Measurements from ENCODE around the gene LCMT1.

LCMT1 gene

GRCh38 chr16:25155553-25156460, 44.3 kb downstream of the LCMT1 start:
- Histone ChIP-seq H2AFZ (ENCODE audit: insufficient read depth, low read length, poor library complexity) (no peak overlapping the region), H3K79me1 (ENCODE audit: low read length) (peaks cover 2% of the 10 kb centered on the region), H3K4me2 (ENCODE audit: low read length) (no peak overlapping the region), H3K9ac (ENCODE audit: low read length) (no peak overlapping the region), H3K4me1 (ENCODE audit: control insufficient read depth in 1 of 2, insufficient read depth in 2 of 2, low read length in 2 of 2) (peaks cover 4 to 14% of the 10 kb centered on the region in 2 experiments), H3K4ac (ENCODE audit: low read depth, low read length) (no peak overlapping the region), H3K14ac (ENCODE audit: low read length) (no peak overlapping the region), H3K9me3 (ENCODE audit: insufficient read depth, low read depth, low read length) (no peaks in the 10 kb centered on the region), H3K4me3 (ENCODE audit: low read depth, low read length) (no peak overlapping the region), H2BK120ac (ENCODE audit: insufficient read depth, low read length, poor library complexity) (no peak overlapping the region), H3K27me3 (ENCODE audit: insufficient read depth, low read length) (no peaks in the 10 kb centered on the region), H3K23ac (ENCODE audit: low read length) (peak overlapping the region; percentile 50), H4K12ac (ENCODE audit: low read depth, low read length) (no peak overlapping the region), H2AK5ac (ENCODE audit: low read length) (no peak overlapping the region), H2BK5ac (ENCODE audit: low read depth, low read length, poor library complexity) (no peak overlapping the region), H2BK12ac (ENCODE audit: low read length) (peak overlapping the region; percentile 65), H4K8ac (ENCODE audit: low read depth, low read length) (no peak overlapping the region), H3K18ac (ENCODE audit: low read length) (no peak overlapping the region), H3K79me2 (ENCODE audit: control insufficient read depth, insufficient read depth, low read length, poor library complexity) (no peaks in the 10 kb centered on the region), H3K36me3 (ENCODE audit: control insufficient read depth in 1 of 2, insufficient read depth in 2 of 2, low read length in 2 of 2) (peaks cover 4 to 19% of the 10 kb centered on the region in 2 experiments), H3K27ac (ENCODE audit: low read depth, low read length) (no peak overlapping the region), H4K91ac (ENCODE audit: low read depth, low read length) (no peak overlapping the region)
- no peak for DNase-seq
- WGBS (ENCODE audit: extremely low coverage, insufficient coverage, insufficient read length): no CpG with 5 or more reads among the region's 13 CpGs

GRCh38 chr16:25157271-25157875, 45.8 kb downstream of the LCMT1 start:
- no peaks in the 10 kb centered on the region for H3K27me3 ChIP-seq (ENCODE audit: insufficient read depth, low read length)
- H4K8ac ChIP-seq (ENCODE audit: low read depth, low read length): no peak overlapping the region
- H3K4me3 ChIP-seq (ENCODE audit: low read depth, low read length): no peak overlapping the region
- H3K18ac ChIP-seq (ENCODE audit: low read length): no peak overlapping the region
- peaks cover 9 to 21% of the 10 kb centered on the region in 2 experiments for H3K36me3 ChIP-seq (ENCODE audit: control insufficient read depth in 1 of 2, insufficient read depth in 2 of 2, low read length in 2 of 2)
- H4K91ac ChIP-seq (ENCODE audit: low read depth, low read length): no peak overlapping the region
- H2BK5ac ChIP-seq (ENCODE audit: low read depth, low read length, poor library complexity): no peak overlapping the region
- no peak overlapping the region for H2BK12ac ChIP-seq (ENCODE audit: low read length)
- no peak overlapping the region for H3K23ac ChIP-seq (ENCODE audit: low read length)
- no peak overlapping the region for H3K9ac ChIP-seq (ENCODE audit: low read length)
- H3K14ac ChIP-seq (ENCODE audit: low read length): no peak overlapping the region
- H2AFZ ChIP-seq (ENCODE audit: insufficient read depth, low read length, poor library complexity): no peak overlapping the region
- no CpG with 5 or more reads among the region's 8 CpGs for WGBS (ENCODE audit: extremely low coverage, insufficient coverage, insufficient read length)
- no peak overlapping the region for H3K27ac ChIP-seq (ENCODE audit: low read depth, low read length)
- H2BK120ac ChIP-seq (ENCODE audit: insufficient read depth, low read length, poor library complexity): no peak overlapping the region
- H3K4me1 ChIP-seq (ENCODE audit: control insufficient read depth in 1 of 2, insufficient read depth in 2 of 2, low read length in 2 of 2): peaks cover 0 to 5% of the 10 kb centered on the region in 2 experiments
- no peak overlapping the region for H4K12ac ChIP-seq (ENCODE audit: low read depth, low read length)
- H3K9me3 ChIP-seq (ENCODE audit: insufficient read depth, low read depth, low read length): no peaks in the 10 kb centered on the region
- no peaks in the 10 kb centered on the region for H3K79me2 ChIP-seq (ENCODE audit: control insufficient read depth, insufficient read depth, low read length, poor library complexity)
- DNase-seq: no peak
- peaks cover 2% of the 10 kb centered on the region for H3K79me1 ChIP-seq (ENCODE audit: low read length)
- H2AK5ac ChIP-seq (ENCODE audit: low read length): no peak overlapping the region
- no peak overlapping the region for H3K4me2 ChIP-seq (ENCODE audit: low read length)
- no peak overlapping the region for H3K4ac ChIP-seq (ENCODE audit: low read depth, low read length)

- no peak overlapping the region for H3K4ac ChIP-seq (ENCODE audit: low read depth, low read length)
- no peak overlapping the region for H3K4me2 ChIP-seq (ENCODE audit: low read length)
- H4K91ac ChIP-seq (ENCODE audit: low read depth, low read length): no peak overlapping the region
- H4K8ac ChIP-seq (ENCODE audit: low read depth, low read length): no peak overlapping the region
- no CpG with 5 or more reads among the region's 5 CpGs for WGBS (ENCODE audit: extremely low coverage, insufficient coverage, insufficient read length)
- no peak overlapping the region for H3K14ac ChIP-seq (ENCODE audit: low read length)
- no peaks in the 10 kb centered on the region for H3K9me3 ChIP-seq (ENCODE audit: insufficient read depth, low read depth, low read length)
- H3K79me1 ChIP-seq (ENCODE audit: low read length): no peaks in the 10 kb centered on the region
- H3K27ac ChIP-seq (ENCODE audit: low read depth, low read length): no peak overlapping the region
- no peak overlapping the region for H2AFZ ChIP-seq (ENCODE audit: insufficient read depth, low read length, poor library complexity)
- peaks cover 12 to 21% of the 10 kb centered on the region in 2 experiments for H3K36me3 ChIP-seq (ENCODE audit: control insufficient read depth in 1 of 2, insufficient read depth in 2 of 2, low read length in 2 of 2)
- no peak for DNase-seq
- H3K4me1 ChIP-seq (ENCODE audit: control insufficient read depth in 1 of 2, insufficient read depth in 2 of 2, low read length in 2 of 2): no peaks in the 10 kb centered on the region
- H2BK120ac ChIP-seq (ENCODE audit: insufficient read depth, low read length, poor library complexity): no peak overlapping the region
- no peak overlapping the region for H3K18ac ChIP-seq (ENCODE audit: low read length)
- H2AK5ac ChIP-seq (ENCODE audit: low read length): no peak overlapping the region
- no peaks in the 10 kb centered on the region for H3K79me2 ChIP-seq (ENCODE audit: control insufficient read depth, insufficient read depth, low read length, poor library complexity)
- no peak overlapping the region for H2BK5ac ChIP-seq (ENCODE audit: low read depth, low read length, poor library complexity)
- H3K4me3 ChIP-seq (ENCODE audit: low read depth, low read length): no peak overlapping the region
- no peak overlapping the region for H3K9ac ChIP-seq (ENCODE audit: low read length)
- no peak overlapping the region for H2BK12ac ChIP-seq (ENCODE audit: low read length)
- H3K23ac ChIP-seq (ENCODE audit: low read length): no peak overlapping the region
- no peaks in the 10 kb centered on the region for H3K27me3 ChIP-seq (ENCODE audit: insufficient read depth, low read length)
- H4K12ac ChIP-seq (ENCODE audit: low read depth, low read length): no peak overlapping the region
Measured at GRCh38 chr16:25158401-25158800, 46.9 kb downstream of the LCMT1 start.

- Histone ChIP-seq H2BK120ac (ENCODE audit: insufficient read depth, low read length, poor library complexity) (no peak overlapping the region), H3K9ac (ENCODE audit: low read length) (no peak overlapping the region), H2BK5ac (ENCODE audit: low read depth, low read length, poor library complexity) (no peak overlapping the region), H3K18ac (ENCODE audit: low read length) (no peak overlapping the region), H2BK12ac (ENCODE audit: low read length) (no peak overlapping the region), H3K4ac (ENCODE audit: low read depth, low read length) (no peak overlapping the region), H3K9me3 (ENCODE audit: insufficient read depth, low read depth, low read length) (no peaks in the 10 kb centered on the region), H3K79me2 (ENCODE audit: control insufficient read depth, insufficient read depth, low read length, poor library complexity) (no peaks in the 10 kb centered on the region), H3K4me2 (ENCODE audit: low read length) (no peak overlapping the region), H3K23ac (ENCODE audit: low read length) (no peak overlapping the region), H2AK5ac (ENCODE audit: low read length) (no peak overlapping the region), H3K27me3 (ENCODE audit: insufficient read depth, low read length) (no peaks in the 10 kb centered on the region), H4K12ac (ENCODE audit: low read depth, low read length) (no peak overlapping the region), H3K36me3 (ENCODE audit: control insufficient read depth in 1 of 2, insufficient read depth in 2 of 2, low read length in 2 of 2) (peaks cover 27 to 37% of the 10 kb centered on the region in 2 experiments), H3K4me1 (ENCODE audit: control insufficient read depth in 1 of 2, insufficient read depth in 2 of 2, low read length in 2 of 2) (no peaks in the 10 kb centered on the region), H3K27ac (ENCODE audit: low read depth, low read length) (no peak overlapping the region), H3K4me3 (ENCODE audit: low read depth, low read length) (no peak overlapping the region), H3K14ac (ENCODE audit: low read length) (no peak overlapping the region), H2AFZ (ENCODE audit: insufficient read depth, low read length, poor library complexity) (no peak overlapping the region), H4K91ac (ENCODE audit: low read depth, low read length) (no peak overlapping the region), H3K79me1 (ENCODE audit: low read length) (no peaks in the 10 kb centered on the region), H4K8ac (ENCODE audit: low read depth, low read length) (no peak overlapping the region)
- no CpG with 5 or more reads among the region's 5 CpGs for WGBS (ENCODE audit: extremely low coverage, insufficient coverage, insufficient read length)
- DNase-seq: no peak
Measured at GRCh38 chr16:25161753-25162367, 50.3 kb downstream of the LCMT1 start.

Data from trophoblast cell (in vitro differentiated cells and primary cell).